ENCODE results near the gene SDK2. TPM values are rescaled to one million over a fixed set of nuclear protein-coding genes. Genes with fewer than 3 reads are reported as not detected.
"Not testable (repeated sequence)": the region's sequence is repeated elsewhere in the genome, so short reads cannot be mapped to it uniquely, and the experiment has no call there.

Gene SDK2
- total RNA-seq, 2 experiments from 2014 or later: 0.09 to 3.7 TPM

- no peak for DNase-seq
- H3K36me3 Mint-ChIP-seq: no peaks in the 10 kb centered on the region
- H3K4me1 Mint-ChIP-seq: no peaks in the 10 kb centered on the region
- H3K4me3 Mint-ChIP-seq: no peak overlapping the region
- peaks cover 9% of the 10 kb centered on the region for H3K27me3 Mint-ChIP-seq
- no peak for ATAC-seq
- H3K27ac Mint-ChIP-seq: no peak overlapping the region
- CTCF ChIA-PET: no interaction called here
- H3K9me3 Mint-ChIP-seq (ENCODE audit: low read depth): no peaks in the 10 kb centered on the region
Observed at GRCh38 chr17:73478768-73479424, 165.3 kb downstream of the SDK2 start.

GRCh38 chr17:73478334-73478733 lies 165.9 kb downstream of the SDK2 start:
- H3K9me3 Mint-ChIP-seq (ENCODE audit: low read depth): no peaks in the 10 kb centered on the region
- DNase-seq (no peak), ATAC-seq (no peak)
- CTCF ChIA-PET: no interaction called here
- H3K27me3 Mint-ChIP-seq: peaks cover 9% of the 10 kb centered on the region
- no peak overlapping the region for H3K27ac Mint-ChIP-seq
- H3K4me3 Mint-ChIP-seq: no peak overlapping the region
- H3K4me1 Mint-ChIP-seq: no peaks in the 10 kb centered on the region
- H3K36me3 Mint-ChIP-seq: no peaks in the 10 kb centered on the region

- CTCF ChIA-PET: no interaction called here
- DNase-seq (no peak), ATAC-seq (no peak)
- H3K36me3 Mint-ChIP-seq: no peaks in the 10 kb centered on the region
- no peaks in the 10 kb centered on the region for H3K9me3 Mint-ChIP-seq (ENCODE audit: low read depth)
- peaks cover 4% of the 10 kb centered on the region for H3K4me1 Mint-ChIP-seq
- no peak overlapping the region for H3K27ac Mint-ChIP-seq
- no peak overlapping the region for H3K4me3 Mint-ChIP-seq
- H3K27me3 Mint-ChIP-seq: peaks cover 9% of the 10 kb centered on the region
Observed at GRCh38 chr17:73476890-73477350, 167.3 kb downstream of the SDK2 start.

- Mint-ChIP-seq H3K9me3 (ENCODE audit: low read depth) (no peaks in the 10 kb centered on the region), H3K36me3 (no peaks in the 10 kb centered on the region), H3K27ac (no peak overlapping the region), H3K4me1 (peaks cover 4% of the 10 kb centered on the region), H3K4me3 (no peak overlapping the region), H3K27me3 (peaks cover 7% of the 10 kb centered on the region)
- DNase-seq: no peak
- no peak for ATAC-seq
- CTCF ChIA-PET: no interaction called here
Observed at GRCh38 chr17:73474370-73474988, 169.8 kb downstream of the SDK2 start.

- H3K4me1 Mint-ChIP-seq; H3K27me3 Mint-ChIP-seq; DNase-seq; H3K4me3 Mint-ChIP-seq; CTCF ChIA-PET; ATAC-seq; H3K27ac Mint-ChIP-seq; H3K9me3 Mint-ChIP-seq (ENCODE audit: low read depth); H3K36me3 Mint-ChIP-seq: not testable (repeated sequence)
Observed at GRCh38 chr17:73472715-73473114, 171.5 kb downstream of the SDK2 start.

- no peak for ATAC-seq
- CTCF ChIA-PET: no interaction called here
- Mint-ChIP-seq H3K27ac (no peak overlapping the region), H3K9me3 (ENCODE audit: low read depth) (no peaks in the 10 kb centered on the region), H3K4me3 (no peak overlapping the region), H3K27me3 (peaks cover 5% of the 10 kb centered on the region), H3K4me1 (peaks cover 4% of the 10 kb centered on the region), H3K36me3 (no peaks in the 10 kb centered on the region)
- DNase-seq: no peak
Observed at GRCh38 chr17:73471924-73472323, 172.3 kb downstream of the SDK2 start.

GRCh38 chr17:73470316-73470826 lies 173.9 kb downstream of the SDK2 start:
- CTCF ChIA-PET: no interaction called here

GRCh38 chr17:73469311-73469710 lies 174.9 kb downstream of the SDK2 start:
- Mint-ChIP-seq H3K4me3 (no peak overlapping the region), H3K4me1 (peaks cover 4% of the 10 kb centered on the region), H3K36me3 (no peaks in the 10 kb centered on the region), H3K27ac (no peak overlapping the region), H3K27me3 (no peaks in the 10 kb centered on the region), H3K9me3 (ENCODE audit: low read depth) (no peaks in the 10 kb centered on the region)
- ATAC-seq (no peak), DNase-seq (no peak)
- CTCF ChIA-PET: no interaction called here

More at GRCh38 chr17:73470316-73470826, 173.9 kb downstream of the SDK2 start:
- Mint-ChIP-seq H3K27ac (no peak overlapping the region), H3K4me1 (peaks cover 4% of the 10 kb centered on the region), H3K9me3 (ENCODE audit: low read depth) (no peaks in the 10 kb centered on the region), H3K36me3 (no peaks in the 10 kb centered on the region), H3K4me3 (no peak overlapping the region), H3K27me3 (peaks cover 5% of the 10 kb centered on the region)
- DNase-seq (no peak), ATAC-seq (no peak)

- no peak for ATAC-seq
- CTCF ChIA-PET: no interaction called here
Observed at GRCh38 chr17:73468221-73468620, 176.0 kb downstream of the SDK2 start.

GRCh38 chr17:73467651-73468050 lies 176.6 kb downstream of the SDK2 start:
- H3K4me3 Mint-ChIP-seq: no peak overlapping the region
- H3K27ac Mint-ChIP-seq: no peak overlapping the region
- ATAC-seq: no peak
- no peaks in the 10 kb centered on the region for H3K4me1 Mint-ChIP-seq
- no peaks in the 10 kb centered on the region for H3K9me3 Mint-ChIP-seq (ENCODE audit: low read depth)
- CTCF ChIA-PET: no interaction called here
- DNase-seq: no peak
- no peaks in the 10 kb centered on the region for H3K36me3 Mint-ChIP-seq
- H3K27me3 Mint-ChIP-seq: no peaks in the 10 kb centered on the region

More at GRCh38 chr17:73468221-73468620, 176.0 kb downstream of the SDK2 start:
- Mint-ChIP-seq H3K27me3 (no peaks in the 10 kb centered on the region), H3K36me3 (no peaks in the 10 kb centered on the region), H3K9me3 (ENCODE audit: low read depth) (no peaks in the 10 kb centered on the region), H3K4me1 (peaks cover 4% of the 10 kb centered on the region), H3K27ac (no peak overlapping the region), H3K4me3 (no peak overlapping the region)
- no peak for DNase-seq

GRCh38 chr17:73466704-73467433 lies 177.4 kb downstream of the SDK2 start:
- Mint-ChIP-seq H3K9me3 (ENCODE audit: low read depth) (no peaks in the 10 kb centered on the region), H3K36me3 (no peaks in the 10 kb centered on the region), H3K4me3 (no peak overlapping the region), H3K27ac (no peak overlapping the region), H3K27me3 (no peaks in the 10 kb centered on the region), H3K4me1 (no peaks in the 10 kb centered on the region)
- no peak for DNase-seq
- no peak for ATAC-seq
- CTCF ChIA-PET: no interaction called here

- Mint-ChIP-seq H3K4me3 (no peak overlapping the region), H3K27me3 (no peaks in the 10 kb centered on the region), H3K4me1 (no peaks in the 10 kb centered on the region), H3K9me3 (ENCODE audit: low read depth) (no peaks in the 10 kb centered on the region), H3K27ac (no peak overlapping the region), H3K36me3 (no peaks in the 10 kb centered on the region)
- DNase-seq (no peak), ATAC-seq (no peak)
- CTCF ChIA-PET: no interaction called here
Observed at GRCh38 chr17:73465953-73466230, 178.4 kb downstream of the SDK2 start.

- Mint-ChIP-seq H3K36me3 (no peaks in the 10 kb centered on the region), H3K4me3 (no peak overlapping the region), H3K4me1 (no peaks in the 10 kb centered on the region), H3K27me3 (no peaks in the 10 kb centered on the region), H3K27ac (no peak overlapping the region), H3K9me3 (ENCODE audit: low read depth) (no peaks in the 10 kb centered on the region)
- CTCF ChIA-PET: no interaction called here
- no peak for ATAC-seq
- DNase-seq: no peak
Observed at GRCh38 chr17:73465130-73465952, 178.9 kb downstream of the SDK2 start.

Measured in activated CD8-positive, alpha-beta memory T cell treated with anti-CD3 and anti-CD28 coated beads, Interleukin-2, amount 10 ng/mL, durations not matched to agents 7 days and 5 days (primary cell).